GM19455 (cell line): ENCODE results near the gene SHISA8.

Experiments used
- ATAC-seq: cut with Tn5 transposase; IDR thresholded peaks from one replicate; pipeline ENCODE4 v1.9.1; 2021; ENCODE audit not compliant: unreplicated experiment

Gene SHISA8

DNA sequence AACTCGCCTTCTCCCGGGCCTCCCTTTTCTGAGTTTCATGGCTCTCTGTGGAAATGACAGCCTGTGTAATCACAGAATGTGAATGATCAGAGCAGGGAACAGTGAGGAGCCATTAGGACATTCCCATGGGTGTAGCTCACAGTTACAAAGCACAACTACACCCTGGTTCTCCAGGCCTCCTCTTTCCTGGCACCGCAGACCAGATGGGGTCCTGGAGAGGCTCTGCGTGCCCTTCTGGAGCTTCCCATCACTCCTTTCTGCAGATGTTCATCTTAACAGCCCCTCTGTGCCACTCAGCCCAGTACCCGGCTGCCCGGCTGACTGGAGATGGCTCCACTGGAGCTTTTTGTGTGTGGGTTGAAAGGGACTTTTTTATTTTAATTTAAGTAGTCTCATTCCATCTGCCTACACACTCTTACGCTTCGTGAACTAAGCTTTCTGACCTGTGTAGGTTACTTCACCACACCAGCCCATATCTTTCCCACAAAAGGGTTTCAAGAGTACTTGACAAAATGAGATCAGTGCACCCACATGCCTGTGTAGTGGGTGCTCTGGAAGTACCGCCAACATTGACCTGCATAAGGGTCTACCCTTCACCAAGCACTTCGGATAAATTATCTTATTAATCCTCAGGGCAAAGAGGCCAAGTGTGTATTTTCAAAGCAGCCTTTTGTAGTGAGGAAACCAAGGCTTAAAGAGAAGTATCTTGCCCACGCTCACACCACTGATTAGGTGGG, 52.2 kb downstream of the SHISA8 start:
- ATAC-seq = peak; percentile 63

DNA sequence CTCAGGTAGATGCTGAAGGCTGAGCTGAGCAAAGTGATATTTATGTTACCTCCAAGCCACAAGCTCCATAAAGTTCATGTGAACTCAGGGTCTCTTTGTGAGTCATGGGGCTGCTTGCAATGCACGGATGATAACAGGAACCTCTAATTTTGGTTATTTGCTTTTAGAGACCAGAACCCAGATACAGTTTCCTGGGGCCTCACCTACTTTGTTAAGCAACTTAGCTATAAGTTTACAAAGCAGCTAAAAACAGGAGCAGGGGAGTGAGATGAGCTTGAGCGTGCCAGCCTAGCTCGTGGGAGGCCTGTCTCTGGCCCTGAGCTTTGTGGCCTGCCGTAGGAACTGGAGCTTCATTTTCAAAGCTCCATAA, 52.7 kb downstream of the SHISA8 start:
- no peak for ATAC-seq
